Measurements from ENCODE around the gene KRT84. TPM values are rescaled to one million over a fixed set of nuclear protein-coding genes. Genes with fewer than 3 reads are reported as not detected.

KRT84 gene
- total and polyA plus RNA-seq, 2 of the 4 experiments (the other 2 are of a cell fraction) = not detected

DNA sequence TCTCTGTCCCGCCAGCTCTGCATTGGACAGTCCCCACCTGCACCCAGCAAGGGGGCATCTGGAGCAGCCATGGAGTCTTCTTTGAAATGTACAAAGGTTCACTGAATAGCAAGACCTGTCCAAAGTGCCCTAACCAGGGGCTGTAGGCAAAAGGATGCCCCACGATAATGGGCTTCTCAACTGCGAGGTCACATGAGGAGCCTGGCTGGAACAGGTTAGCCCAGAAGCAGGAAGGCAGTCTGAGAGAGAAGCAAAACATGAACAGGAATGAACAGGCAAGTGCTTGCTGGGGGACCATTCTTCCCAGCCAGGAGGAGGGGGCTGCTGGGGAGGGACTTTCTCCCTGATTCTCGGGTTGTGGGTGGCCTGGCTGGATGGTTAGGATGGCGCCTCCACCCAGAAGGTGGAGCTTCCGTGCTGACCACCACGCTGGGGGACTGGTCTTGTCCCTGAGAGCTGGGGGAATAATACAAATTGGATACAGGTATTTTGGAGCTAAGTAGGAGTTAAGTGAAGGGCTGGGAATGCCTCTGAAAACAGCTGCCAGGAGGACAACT is 25.3 kb downstream of the KRT84 start:
- no peak for TF ChIP-seq POLR2A (IDR thresholded peaks at IDR 0.05; ENCODE audit: low read depth, low read length)
- BruUV-seq (replicated peaks) = no TSS peak

More for the DNA sequence above, 25.3 kb downstream of the KRT84 start:
- Histone ChIP-seq H4K5ac (ENCODE audit: low read depth, low read length) (no peak overlapping the region), H3K18ac (ENCODE audit: low read depth, low read length) (no peak overlapping the region), H3K27me3 (ENCODE audit: control insufficient read depth, insufficient read depth, low read length) (peaks cover 43% of the 10 kb centered on the region), H3K4me3 (ENCODE audit: insufficient read depth, low read depth, low read length) (no peak overlapping the region), H3K36me3 (ENCODE audit: control insufficient read depth, insufficient read depth, low read length) (no peaks in the 10 kb centered on the region), H4K20me1 (ENCODE audit: insufficient read depth, low read length) (no peaks in the 10 kb centered on the region), H3K9me3 (ENCODE audit: control insufficient read depth, insufficient read depth, low read length) (no peaks in the 10 kb centered on the region), H2BK20ac (ENCODE audit: low read depth, low read length) (no peak overlapping the region), H2BK15ac (ENCODE audit: low read depth, low read length) (no peak overlapping the region), H3K4me1 (ENCODE audit: control insufficient read depth, insufficient read depth, low read length) (no peaks in the 10 kb centered on the region), H3K4me2 (ENCODE audit: low read depth, low read length) (no peak overlapping the region), H4K91ac (ENCODE audit: insufficient read depth, low read depth, low read length) (no peak overlapping the region), H3K27ac (ENCODE audit: insufficient read depth, low read length) (no peak overlapping the region), H3K14ac (replicated peaks; ENCODE audit: low read depth, low read length) (no peak overlapping the region), H3K9ac (ENCODE audit: low read depth, low read length) (no peak overlapping the region), H2AFZ (replicated peaks; ENCODE audit: low read length, poor library complexity) (no peak overlapping the region), H2BK5ac (ENCODE audit: low read depth, low read length, poor library complexity, severe bottlenecking) (no peak overlapping the region), H3K79me1 (ENCODE audit: low read depth in 1 of 2, low read length in 2 of 2) (no peaks in the 10 kb centered on the region), H3K23ac (ENCODE audit: low read depth, low read length) (no peak overlapping the region), H3K4ac (ENCODE audit: low read depth, low read length) (no peak overlapping the region), H2BK120ac (ENCODE audit: low read depth, low read length) (no peak overlapping the region), H4K8ac (ENCODE audit: low read depth in 2 of 2, low read length in 2 of 2) (no peak overlapping the region), H2AK5ac (ENCODE audit: low read depth, low read length) (no peak overlapping the region), H3K9me1 (ENCODE audit: insufficient read depth, low read length) (no peaks in the 10 kb centered on the region), H2AK9ac (replicated peaks; ENCODE audit: low read depth, low read length, poor library complexity) (no peak overlapping the region), H3K56ac (ENCODE audit: extremely low read depth, insufficient read depth, low read length) (no peak overlapping the region)
- in situ Hi-C loops (cut with MboI; ENCODE audit: low sequenced_read_pairs) = no loop called here
- dilution Hi-C loops (cut with HindIII; ENCODE audit: low sequenced_read_pairs, unreplicated experiment) = no loop called here
- ATAC-seq (ENCODE audit: low read depth) (no peak), DNase-seq (no peak)
- 93% methylated on average over 3 of the region's 7 CpGs; no CpG with 5 or more reads in 1 of the 2 experiments for WGBS, 2 experiments (ENCODE audit: extremely low coverage in 2 of 2, insufficient read length in 1 of 2)
- intact Hi-C loops (cut with micrococcal nuclease) = no loop called here
- ChIA-PET CTCF (interaction anchor here (0.8 kb wide), 1 partner anchor 12 kb away, joined by 5 read pairs; no protein-coding TSS in a partner anchor), POLR2A (ENCODE audit: unreplicated experiment) (no interaction called here)
